NCI-H1048 (cell line): Measurements from ENCODE around the gene KCND3.

Experiments
- DNase-seq: peaks from one replicate; lab custom pipeline; 2025; lab: John Stamatoyannopoulos, UW

The KCND3 gene

GRCh38 chr1:111848852-111849545 is 140.5 kb downstream of the KCND3 start:
- DNase-seq: no peak

- DNase-seq: no peak
Measured at GRCh38 chr1:111847466-111847865, 142.0 kb downstream of the KCND3 start.

GRCh38 chr1:111846842-111847241 is 142.6 kb downstream of the KCND3 start:
- DNase-seq: no peak

- DNase-seq: no peak
Measured at GRCh38 chr1:111843177-111843576, 146.3 kb downstream of the KCND3 start.

- DNase-seq: no peak
Measured at GRCh38 chr1:111842411-111842810, 147.1 kb downstream of the KCND3 start.

GRCh38 chr1:111841746-111842145 is 147.7 kb downstream of the KCND3 start:
- DNase-seq: no peak

- DNase-seq: no peak
Measured at GRCh38 chr1:111841189-111841588, 148.3 kb downstream of the KCND3 start.

- no peak for DNase-seq
Measured at GRCh38 chr1:111837393-111837792, 152.1 kb downstream of the KCND3 start.

GRCh38 chr1:111836111-111836510 is 153.4 kb downstream of the KCND3 start:
- DNase-seq: no peak

GRCh38 chr1:111835514-111835913 is 154.0 kb downstream of the KCND3 start:
- no peak for DNase-seq

GRCh38 chr1:111834956-111835355 is 154.5 kb downstream of the KCND3 start:
- no peak for DNase-seq

GRCh38 chr1:111833334-111833733 is 156.1 kb downstream of the KCND3 start:
- DNase-seq: no peak

GRCh38 chr1:111832521-111833155 is 156.8 kb downstream of the KCND3 start:
- DNase-seq: no peak

GRCh38 chr1:111831153-111831552 is 158.3 kb downstream of the KCND3 start:
- DNase-seq: no peak

GRCh38 chr1:111827946-111828345 is 161.5 kb downstream of the KCND3 start:
- no peak for DNase-seq

- DNase-seq: no peak
Measured at GRCh38 chr1:111826278-111826677, 163.2 kb downstream of the KCND3 start.

- DNase-seq: no peak
Measured at GRCh38 chr1:111825217-111825616, 164.3 kb downstream of the KCND3 start.

GRCh38 chr1:111822138-111822537 is 167.3 kb downstream of the KCND3 start:
- no peak for DNase-seq

- DNase-seq: no peak
Measured at GRCh38 chr1:111821121-111821745, 168.2 kb downstream of the KCND3 start.

- DNase-seq: no peak
Measured at GRCh38 chr1:111819566-111820263, 169.8 kb downstream of the KCND3 start.

- DNase-seq: no peak
Measured at GRCh38 chr1:111818546-111818945, 170.9 kb downstream of the KCND3 start.

- DNase-seq: no peak
Measured at GRCh38 chr1:111818081-111818480, 171.4 kb downstream of the KCND3 start.

- DNase-seq: no peak
Measured at GRCh38 chr1:111814642-111815041, 174.8 kb downstream of the KCND3 start.
